ENCODE results near the gene BAIAP2.

Gene BAIAP2

GRCh38 chr17:81066771-81067315 lies 31.9 kb downstream of the BAIAP2 start:
- TF ChIP-seq CTCF (IDR thresholded peaks at IDR 0.05; ENCODE audit: insufficient read depth, low read length, poor library complexity, severe bottlenecking) (no peak), EZH2phosphoT487 (conservative IDR thresholded peaks at IDR 0.05; ENCODE audit: low read length) (no peak)
- H3K36me3 ChIP-seq (ENCODE audit: low read length) = no peaks in the 10 kb centered on the region
- H3K27ac ChIP-seq (ENCODE audit: low read depth, low read length) = no peak overlapping the region

GRCh38 chr17:81067391-81067811 lies 32.5 kb downstream of the BAIAP2 start:
- Histone ChIP-seq H3K9me3 (ENCODE audit: insufficient read depth, low read length) (no peaks in the 10 kb centered on the region), H3K9me2 (replicated peaks; ENCODE audit: insufficient read depth, low read length) (no peaks in the 10 kb centered on the region), H3K4me3 (ENCODE audit: insufficient read depth, low read length, poor library complexity, severe bottlenecking) (no peak overlapping the region), H3K4me2 (ENCODE audit: low read depth, low read length, poor library complexity, severe bottlenecking) (no peak overlapping the region), H3K79me2 (ENCODE audit: insufficient read depth, low read length) (no peaks in the 10 kb centered on the region), H3K27ac (ENCODE audit: low read depth, low read length) (no peak overlapping the region), H3K9ac (ENCODE audit: low read length) (no peak overlapping the region), H3F3A (ENCODE audit: insufficient read depth) (no peaks in the 10 kb centered on the region), H4K20me1 (ENCODE audit: low read depth, low read length) (no peaks in the 10 kb centered on the region), H3K27me3 (ENCODE audit: low read length) (no peaks in the 10 kb centered on the region), H2AFZ (ENCODE audit: low read depth, low read length, severe bottlenecking) (no peak overlapping the region), H3K36me3 (ENCODE audit: low read length) (no peaks in the 10 kb centered on the region)
- no peak for TF ChIP-seq EZH2phosphoT487 (conservative IDR thresholded peaks at IDR 0.05; ENCODE audit: low read length)
- no peak for TF ChIP-seq CTCF (IDR thresholded peaks at IDR 0.05; ENCODE audit: insufficient read depth, low read length, poor library complexity, severe bottlenecking)

More at GRCh38 chr17:81066771-81067315, 31.9 kb downstream of the BAIAP2 start:
- no peaks in the 10 kb centered on the region for H3K27me3 ChIP-seq (ENCODE audit: low read length)
- H3K9me3 ChIP-seq (ENCODE audit: insufficient read depth, low read length) = no peaks in the 10 kb centered on the region
- no peak overlapping the region for H3K4me3 ChIP-seq (ENCODE audit: insufficient read depth, low read length, poor library complexity, severe bottlenecking)
- H3K9ac ChIP-seq (ENCODE audit: low read length) = no peak overlapping the region
- H3K79me2 ChIP-seq (ENCODE audit: insufficient read depth, low read length) = no peaks in the 10 kb centered on the region
- H3K4me2 ChIP-seq (ENCODE audit: low read depth, low read length, poor library complexity, severe bottlenecking) = no peak overlapping the region
- no peaks in the 10 kb centered on the region for H3F3A ChIP-seq (ENCODE audit: insufficient read depth)
- no peaks in the 10 kb centered on the region for H3K9me2 ChIP-seq (replicated peaks; ENCODE audit: insufficient read depth, low read length)
- no peaks in the 10 kb centered on the region for H4K20me1 ChIP-seq (ENCODE audit: low read depth, low read length)
- H2AFZ ChIP-seq (ENCODE audit: low read depth, low read length, severe bottlenecking) = no peak overlapping the region

- Histone ChIP-seq H3K4me3 (ENCODE audit: insufficient read depth, low read length, poor library complexity, severe bottlenecking) (no peak overlapping the region), H3K9ac (ENCODE audit: low read length) (no peak overlapping the region), H3F3A (ENCODE audit: insufficient read depth) (no peaks in the 10 kb centered on the region), H3K4me2 (ENCODE audit: low read depth, low read length, poor library complexity, severe bottlenecking) (no peak overlapping the region), H4K20me1 (ENCODE audit: low read depth, low read length) (no peaks in the 10 kb centered on the region), H3K27me3 (ENCODE audit: low read length) (no peaks in the 10 kb centered on the region), H3K79me2 (ENCODE audit: insufficient read depth, low read length) (no peaks in the 10 kb centered on the region), H3K9me3 (ENCODE audit: insufficient read depth, low read length) (no peaks in the 10 kb centered on the region), H2AFZ (ENCODE audit: low read depth, low read length, severe bottlenecking) (no peak overlapping the region), H3K9me2 (replicated peaks; ENCODE audit: insufficient read depth, low read length) (no peaks in the 10 kb centered on the region), H3K36me3 (ENCODE audit: low read length) (no peaks in the 10 kb centered on the region), H3K27ac (ENCODE audit: low read depth, low read length) (no peak overlapping the region)
- TF ChIP-seq CTCF (IDR thresholded peaks at IDR 0.05; ENCODE audit: insufficient read depth, low read length, poor library complexity, severe bottlenecking) (no peak), EZH2phosphoT487 (conservative IDR thresholded peaks at IDR 0.05; ENCODE audit: low read length) (no peak)
Observed at GRCh38 chr17:81068411-81069134, 33.6 kb downstream of the BAIAP2 start.

Data from SU-DHL-6 (cell line).